ENCODE results near the gene ENTREP3. TPM values are rescaled to one million over a fixed set of nuclear protein-coding genes. Genes with fewer than 3 reads are reported as not detected.
"Not testable (repeated sequence)": the region's sequence is repeated elsewhere in the genome, so short reads cannot be mapped to it uniquely, and the experiment has no call there.

The ENTREP3 gene
- 10.7 and 11.4 TPM in 2 replicates for total RNA-seq (2014; rRNA removed; shearing (Covaris generic))

- DNase-seq (ENCODE audit: low spot score) = peak; percentile 88
Observed at GRCh38 chr1:155255243-155256007, at the start of gene ENTREP3. Gene ENTREP3, minus strand, starts transcription at chr1:155255483. Its CDS starts 606 bp downstream, at chr1:155254877.

- no peak for DNase-seq (ENCODE audit: low spot score)
Observed at GRCh38 chr1:155304558-155305063, 49.3 kb upstream of the ENTREP3 start.

GRCh38 chr1:155301342-155301841 lies 46.1 kb upstream of the ENTREP3 start, which contains the start of gene PKLR:
Gene PKLR, minus strand, starts transcription at chr1:155301438. Its CDS starts 43 bp downstream, at chr1:155301395.
- DNase-seq (ENCODE audit: low spot score) = no peak

GRCh38 chr1:155300553-155301329 lies 45.5 kb upstream of the ENTREP3 start:
- no peak for DNase-seq (ENCODE audit: low spot score)

GRCh38 chr1:155300024-155300423 lies 44.7 kb upstream of the ENTREP3 start:
- no peak for DNase-seq (ENCODE audit: low spot score)

GRCh38 chr1:155297384-155297783 lies 42.1 kb upstream of the ENTREP3 start:
- DNase-seq (ENCODE audit: low spot score) = no peak

GRCh38 chr1:155296661-155297060 lies 41.4 kb upstream of the ENTREP3 start:
- DNase-seq (ENCODE audit: low spot score) = no peak

GRCh38 chr1:155295942-155296267 lies 40.6 kb upstream of the ENTREP3 start:
- DNase-seq (ENCODE audit: low spot score) = no peak

GRCh38 chr1:155295183-155295941 lies 40.1 kb upstream of the ENTREP3 start:
- DNase-seq (ENCODE audit: low spot score) = no peak

- no peak for DNase-seq (ENCODE audit: low spot score)
Observed at GRCh38 chr1:155294520-155295182, 39.4 kb upstream of the ENTREP3 start.

GRCh38 chr1:155293086-155293749 lies 37.9 kb upstream of the ENTREP3 start:
- no peak for DNase-seq (ENCODE audit: low spot score)

- not testable (repeated sequence) for DNase-seq (ENCODE audit: low spot score)
Observed at GRCh38 chr1:155291006-155291405, 35.7 kb upstream of the ENTREP3 start.

- DNase-seq (ENCODE audit: low spot score) = no peak
Observed at GRCh38 chr1:155287987-155288543, 32.8 kb upstream of the ENTREP3 start.

GRCh38 chr1:155286544-155286943 lies 31.3 kb upstream of the ENTREP3 start:
- DNase-seq (ENCODE audit: low spot score) = no peak

GRCh38 chr1:155285631-155286044 lies 30.4 kb upstream of the ENTREP3 start:
- DNase-seq (ENCODE audit: low spot score) = no peak

- DNase-seq (ENCODE audit: low spot score) = no peak
Observed at GRCh38 chr1:155285063-155285462, 29.8 kb upstream of the ENTREP3 start.

- no peak for DNase-seq (ENCODE audit: low spot score)
Observed at GRCh38 chr1:155284476-155284875, 29.2 kb upstream of the ENTREP3 start.

- DNase-seq (ENCODE audit: low spot score) = no peak
Observed at GRCh38 chr1:155282488-155283091, 27.3 kb upstream of the ENTREP3 start.

GRCh38 chr1:155279268-155279667 lies 24.0 kb upstream of the ENTREP3 start:
- DNase-seq (ENCODE audit: low spot score) = no peak

GRCh38 chr1:155278689-155279160 lies 23.4 kb upstream of the ENTREP3 start:
- DNase-seq (ENCODE audit: low spot score) = no peak

Data from A172 (cell line).